ENCODE results near the gene FANCD2. TPM values are rescaled to one million over a fixed set of nuclear protein-coding genes. Genes with fewer than 3 reads are reported as not detected.
A peak's percentile ranks its signal among the peaks of the same experiment; 100 is the strongest.
"Not testable (repeated sequence)": the region's sequence is repeated elsewhere in the genome, so short reads cannot be mapped to it uniquely, and the experiment has no call there.

FANCD2 gene
- polyA plus RNA-seq, 1 donor from 2014 or later: 3.3 TPM

- not testable (repeated sequence) for H4K20me1 ChIP-seq (ENCODE audit: insufficient read depth); H3K36me3 ChIP-seq (ENCODE audit: insufficient read depth, low read length); H3K9me3 ChIP-seq (ENCODE audit: low read length); H3K27me3 ChIP-seq (ENCODE audit: insufficient read depth, low read depth, low read length); H3K4me3 ChIP-seq (ENCODE audit: low read length); H3F3A ChIP-seq (ENCODE audit: insufficient read depth, low read length, poor library complexity, severe bottlenecking); H3K27ac ChIP-seq (ENCODE audit: low read length); H3K9ac ChIP-seq (ENCODE audit: low read length); H3K4me2 ChIP-seq (ENCODE audit: low read length); H3K9me2 ChIP-seq (ENCODE audit: insufficient read depth, low read length); H3K79me2 ChIP-seq (replicated peaks; ENCODE audit: insufficient read depth, low read length); H2AFZ ChIP-seq (ENCODE audit: low read depth, low read length)
Observed at GRCh38 chr3:10008216-10008587, 18.0 kb upstream of the FANCD2 start.

- Histone ChIP-seq H3K27ac (ENCODE audit: low read length) (no peak overlapping the region), H3F3A (ENCODE audit: insufficient read depth, low read length, poor library complexity, severe bottlenecking) (no peaks in the 10 kb centered on the region), H3K9me2 (ENCODE audit: insufficient read depth, low read length) (no peaks in the 10 kb centered on the region), H3K79me2 (replicated peaks; ENCODE audit: insufficient read depth, low read length) (peaks cover 4% of the 10 kb centered on the region), H2AFZ (ENCODE audit: low read depth, low read length) (no peak overlapping the region), H3K27me3 (ENCODE audit: insufficient read depth, low read depth, low read length) (no peaks in the 10 kb centered on the region), H3K9ac (ENCODE audit: low read length) (peak overlapping the region; percentile 23), H4K20me1 (ENCODE audit: insufficient read depth) (no peaks in the 10 kb centered on the region), H3K4me2 (ENCODE audit: low read length) (no peak overlapping the region), H3K36me3 (ENCODE audit: insufficient read depth, low read length) (no peaks in the 10 kb centered on the region), H3K9me3 (ENCODE audit: low read length) (no peaks in the 10 kb centered on the region), H3K4me3 (ENCODE audit: low read length) (peak overlapping the region; percentile 54)
- TF ChIP-seq POLR2AphosphoS5 (IDR thresholded peaks at IDR 0.05) (peak; percentile 10), TAF1 (IDR thresholded peaks at IDR 0.05; ENCODE audit: low read depth) (no peak)
Observed at GRCh38 chr3:10008588-10009344, 17.5 kb upstream of the FANCD2 start.

GRCh38 chr3:10010421-10010877, 15.8 kb upstream of the FANCD2 start:
- Histone ChIP-seq H3K27ac (ENCODE audit: low read length) (no peak overlapping the region), H2AFZ (ENCODE audit: low read depth, low read length) (peak overlapping the region; percentile 52), H3K79me2 (replicated peaks; ENCODE audit: insufficient read depth, low read length) (peaks cover 4% of the 10 kb centered on the region), H3K9me3 (ENCODE audit: low read length) (no peaks in the 10 kb centered on the region), H3K27me3 (ENCODE audit: insufficient read depth, low read depth, low read length) (no peaks in the 10 kb centered on the region), H3K9ac (ENCODE audit: low read length) (peak overlapping the region; percentile 79), H3K4me3 (ENCODE audit: low read length) (peak overlapping the region; percentile 91), H4K20me1 (ENCODE audit: insufficient read depth) (no peaks in the 10 kb centered on the region), H3K36me3 (ENCODE audit: insufficient read depth, low read length) (no peaks in the 10 kb centered on the region), H3K9me2 (ENCODE audit: insufficient read depth, low read length) (no peaks in the 10 kb centered on the region), H3K4me2 (ENCODE audit: low read length) (peak overlapping the region; percentile 95), H3F3A (ENCODE audit: insufficient read depth, low read length, poor library complexity, severe bottlenecking) (no peaks in the 10 kb centered on the region)
- TF ChIP-seq RAD21 (conservative IDR thresholded peaks at IDR 0.05) (no peak), TAF1 (IDR thresholded peaks at IDR 0.05; ENCODE audit: low read depth) (no peak), EP300 (conservative IDR thresholded peaks at IDR 0.05; ENCODE audit: poor library complexity, severe bottlenecking) (no peak), POLR2AphosphoS5 (IDR thresholded peaks at IDR 0.05) (no peak), EZH2 (IDR thresholded peaks at IDR 0.05; ENCODE audit: borderline replicate concordance, insufficient read depth, low read length, poor library complexity, severe bottlenecking) (no peak), MXI1 (conservative IDR thresholded peaks at IDR 0.05; ENCODE audit: poor library complexity, severe bottlenecking) (no peak), CTCF (IDR thresholded peaks at IDR 0.05; ENCODE audit: poor library complexity, severe bottlenecking) (no peak), REST (IDR thresholded peaks at IDR 0.05; ENCODE audit: borderline replicate concordance) (no peak), SMC3 (conservative IDR thresholded peaks at IDR 0.05; ENCODE audit: poor library complexity) (no peak)
